GM19043 (cell line): Measurements from ENCODE around the gene TCF12.
"Not testable (repeated sequence)": the region's sequence is repeated elsewhere in the genome, so short reads cannot be mapped to it uniquely, and the experiment has no call there.

Experiments used
- ATAC-seq: cut with Tn5 transposase; IDR thresholded peaks from one replicate; pipeline ENCODE4 v1.9.1; 2021; ENCODE audit warnings: low read depth; ENCODE audit not compliant: unreplicated experiment

The TCF12 gene

GRCh38 chr15:57122080-57122840 lies 203.8 kb downstream of the TCF12 start:
- ATAC-seq: no peak

- no peak for ATAC-seq
Measured at GRCh38 chr15:57124036-57124435, 205.6 kb downstream of the TCF12 start.

- ATAC-seq: no peak
Measured at GRCh38 chr15:57129064-57129463, 210.6 kb downstream of the TCF12 start.

GRCh38 chr15:57130956-57131355 lies 212.5 kb downstream of the TCF12 start:
- no peak for ATAC-seq

- no peak for ATAC-seq
Measured at GRCh38 chr15:57133127-57133968, 214.9 kb downstream of the TCF12 start.

GRCh38 chr15:57134071-57134605 lies 215.7 kb downstream of the TCF12 start:
- no peak for ATAC-seq

- no peak for ATAC-seq
Measured at GRCh38 chr15:57134851-57135250, 216.4 kb downstream of the TCF12 start.

GRCh38 chr15:57135800-57136199 lies 217.4 kb downstream of the TCF12 start:
- ATAC-seq: no peak

GRCh38 chr15:57138349-57138788 lies 219.9 kb downstream of the TCF12 start:
- no peak for ATAC-seq

GRCh38 chr15:57143511-57144078 lies 225.2 kb downstream of the TCF12 start:
- no peak for ATAC-seq

GRCh38 chr15:57144448-57144847 lies 226.0 kb downstream of the TCF12 start:
- ATAC-seq: no peak

GRCh38 chr15:57146506-57147201 lies 228.2 kb downstream of the TCF12 start:
- no peak for ATAC-seq

GRCh38 chr15:57147621-57148020 lies 229.2 kb downstream of the TCF12 start:
- no peak for ATAC-seq

GRCh38 chr15:57148262-57148661 lies 229.8 kb downstream of the TCF12 start:
- no peak for ATAC-seq

GRCh38 chr15:57149196-57149595 lies 230.8 kb downstream of the TCF12 start:
- no peak for ATAC-seq

GRCh38 chr15:57150066-57150865 lies 231.8 kb downstream of the TCF12 start:
- ATAC-seq: no peak

GRCh38 chr15:57150866-57151203 lies 232.4 kb downstream of the TCF12 start:
- ATAC-seq: not testable (repeated sequence)

- ATAC-seq: no peak
Measured at GRCh38 chr15:57152133-57152532, 233.7 kb downstream of the TCF12 start.

GRCh38 chr15:57152666-57153539 lies 234.5 kb downstream of the TCF12 start:
- ATAC-seq: no peak
